ENCODE results near the gene PLEKHA3. TPM values are rescaled to one million over a fixed set of nuclear protein-coding genes. Genes with fewer than 3 reads are reported as not detected.

PLEKHA3 gene
- total and polyA plus RNA-seq, 9 of the 15 experiments (the other 6 are each of a cell fraction or from before 2014, with no cell fraction given): 2.3 to 23.4 (median 10.5) TPM

DNA sequence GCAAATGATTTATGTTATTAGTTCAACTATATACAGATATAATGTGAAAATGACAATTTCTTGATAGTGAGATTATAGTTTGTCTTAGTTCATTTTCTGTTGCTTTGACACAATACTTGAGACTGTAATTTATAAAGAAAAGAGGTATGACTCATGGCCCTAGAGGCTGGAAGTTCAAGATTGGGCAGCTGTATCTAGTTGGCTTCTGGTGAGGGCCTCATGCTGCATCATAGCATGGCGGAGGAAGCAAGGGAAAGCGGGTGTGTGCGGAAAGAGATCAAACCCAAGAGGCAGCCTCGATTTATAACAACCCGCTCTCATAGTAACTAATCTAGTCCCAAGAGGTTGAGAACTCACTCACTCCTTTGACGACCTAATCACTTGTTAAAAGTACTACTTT lies 11.4 kb downstream of the PLEKHA3 start (continued):
- TF ChIP-seq SAFB2 (IDR thresholded peaks at IDR 0.05; ENCODE audit: borderline replicate concordance, low read depth, low read length, severe bottlenecking) (no peak), NCOA4 (IDR thresholded peaks at IDR 0.05; ENCODE audit: partially characterized antibody) (no peak), RNF2 (IDR thresholded peaks at IDR 0.05) (no peak), CCNT2 (IDR thresholded peaks at IDR 0.05; ENCODE audit: borderline replicate concordance, extremely low read depth, insufficient read length, low read depth, low read length) (no peak), ARID1B (IDR thresholded peaks at IDR 0.05) (peak; percentile 71), FOXM1 (IDR thresholded peaks at IDR 0.05; ENCODE audit: low read depth) (no peak), FOXM1 (CRISPR knock-in tag; IDR thresholded peaks at IDR 0.05; ENCODE audit: low read depth) (no peak), FOXJ3 (CRISPR knock-in tag; IDR thresholded peaks at IDR 0.05) (no peak), POLR3A (IDR thresholded peaks at IDR 0.05; ENCODE audit: borderline replicate concordance, extremely low read depth, insufficient read depth, insufficient read length) (no peak), ZNF311 (CRISPR knock-in tag; IDR thresholded peaks at IDR 0.05) (no peak), CREM (IDR thresholded peaks at IDR 0.05; ENCODE audit: low read depth) (peak; percentile 46; the same call in 1 of the 2 replicates), CXXC5 (CRISPR knock-in tag; IDR thresholded peaks at IDR 0.05) (no peak), MYC (IDR thresholded peaks at IDR 0.05; ENCODE audit: low read depth, low read length) (no peak), MYC (CRISPR knock-in tag; IDR thresholded peaks at IDR 0.05; ENCODE audit: borderline replicate concordance, low read depth) (no peak), MEIS2 (IDR thresholded peaks at IDR 0.05; ENCODE audit: partially characterized antibody) (peak; percentile 34), TRIM28 (IDR thresholded peaks at IDR 0.05) (no peak), GTF2E2 (tag; IDR thresholded peaks at IDR 0.05) (no peak), ZNF12 (CRISPR knock-in tag; IDR thresholded peaks at IDR 0.05) (no peak), ZNF274 (IDR thresholded peaks at IDR 0.05; ENCODE audit: borderline replicate concordance, low read depth, low read length) (no peak), TAF9B (IDR thresholded peaks at IDR 0.05; ENCODE audit: partially characterized antibody) (no peak), GABPB1 (CRISPR knock-in tag; IDR thresholded peaks at IDR 0.05) (no peak), CBX3 (IDR thresholded peaks at IDR 0.05; ENCODE audit: borderline replicate concordance in 1 of 2, low read length in 2 of 2) (peak in 1 of 2 experiments; percentile 41; a peak in 1 of 3 replicates), ZZZ3 (IDR thresholded peaks at IDR 0.05) (no peak), SOX6 (IDR thresholded peaks at IDR 0.05) (no peak), TCF3 (CRISPR knock-in tag; IDR thresholded peaks at IDR 0.05) (peak; percentile 71; the same call in 1 of the 2 replicates), SIN3A (IDR thresholded peaks at IDR 0.05; ENCODE audit: borderline replicate concordance in 2 of 2, control insufficient read depth in 1 of 2, low read depth in 2 of 2, low read length in 2 of 2) (no peak)
- TF ChIP-seq, protein P1, sequence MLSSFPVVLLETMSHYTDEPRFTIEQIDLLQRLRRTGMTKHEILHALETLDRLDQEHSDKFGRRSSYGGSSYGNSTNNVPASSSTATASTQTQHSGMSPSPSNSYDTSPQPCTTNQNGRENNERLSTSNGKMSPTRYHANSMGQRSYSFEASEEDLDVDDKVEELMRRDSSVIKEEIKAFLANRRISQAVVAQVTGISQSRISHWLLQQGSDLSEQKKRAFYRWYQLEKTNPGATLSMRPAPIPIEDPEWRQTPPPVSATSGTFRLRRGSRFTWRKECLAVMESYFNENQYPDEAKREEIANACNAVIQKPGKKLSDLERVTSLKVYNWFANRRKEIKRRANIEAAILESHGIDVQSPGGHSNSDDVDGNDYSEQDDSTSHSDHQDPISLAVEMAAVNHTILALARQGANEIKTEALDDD (IDR thresholded peaks at IDR 0.05): peak; percentile 87; the same call in 1 of the 2 replicates
- TF ChIP-seq, protein P2, sequence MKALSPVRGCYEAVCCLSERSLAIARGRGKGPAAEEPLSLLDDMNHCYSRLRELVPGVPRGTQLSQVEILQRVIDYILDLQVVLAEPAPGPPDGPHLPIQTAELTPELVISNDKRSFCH (CRISPR knock-in tag; IDR thresholded peaks at IDR 0.05): no peak
- TF ChIP-seq, protein P2 (tag; IDR thresholded peaks at IDR 0.05): no peak
- TF ChIP-seq, protein P3, sequence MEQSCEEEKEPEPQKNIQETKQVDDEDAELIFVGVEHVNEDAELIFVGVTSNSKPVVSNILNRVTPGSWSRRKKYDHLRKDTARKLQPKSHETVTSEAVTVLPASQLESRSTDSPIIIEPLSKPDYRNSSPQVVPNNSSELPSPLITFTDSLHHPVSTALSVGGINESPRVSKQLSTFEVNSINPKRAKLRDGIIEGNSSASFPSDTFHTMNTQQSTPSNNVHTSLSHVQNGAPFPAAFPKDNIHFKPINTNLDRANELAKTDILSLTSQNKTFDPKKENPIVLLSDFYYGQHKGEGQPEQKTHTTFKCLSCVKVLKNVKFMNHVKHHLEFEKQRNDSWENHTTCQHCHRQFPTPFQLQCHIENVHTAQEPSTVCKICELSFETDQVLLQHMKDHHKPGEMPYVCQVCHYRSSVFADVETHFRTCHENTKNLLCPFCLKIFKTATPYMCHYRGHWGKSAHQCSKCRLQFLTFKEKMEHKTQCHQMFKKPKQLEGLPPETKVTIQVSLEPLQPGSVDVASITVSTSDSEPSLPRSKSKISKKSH (CRISPR knock-in tag; IDR thresholded peaks at IDR 0.05): no peak
